GM12878 (cell line): ENCODE results near the gene GRK5. TPM values are rescaled to one million over a fixed set of nuclear protein-coding genes. Genes with fewer than 3 reads are reported as not detected.

Source experiments
- ATAC-seq: fragments of 200-7000 bp; cut with Tn5 transposase; 3 replicates; pipeline ENCODE4 v1.9.1; 2020; ENCODE audit warnings: mild to moderate bottlenecking, moderate library complexity
- BruUV-seq: library from RNA; stranded (reverse); fragments of 400-500 nt; replicated peaks from 2 replicates; lab custom pipeline; 2021; lab: Mats Ljungman, UMichigan
- CTCF ChIA-PET: fragments of 300-600 bp; sonication (Branson Sonifier 250); formaldehyde crosslinking; extraction: SDS; loops from one replicate; lab custom pipeline; 2021; ENCODE audit warnings: inconsistent platforms; lab: Yijun Ruan, JAX
- POLR2A ChIA-PET: fragments of 350-600 bp; formaldehyde crosslinking; extraction: SDS; loops from one replicate; lab custom pipeline; 2021; ENCODE audit warnings: inconsistent platforms; lab: Charles Lee
- RAD21 ChIA-PET: fragments of 300-600 bp; sonication (Branson Sonifier 250); formaldehyde crosslinking; loops from one replicate; lab custom pipeline; 2023; ENCODE audit warnings: antibody characterized with exemption; ENCODE audit not compliant: unreplicated experiment; lab: Charles Lee
- SMC1A ChIA-PET: fragments of 300-600 bp; sonication (Branson Sonifier 250); formaldehyde crosslinking; loops from one replicate; lab custom pipeline; 2023; ENCODE audit not compliant: unreplicated experiment, uncharacterized antibody; lab: Charles Lee
- DNase-seq: peaks from one replicate; pipeline ENCODE4 v3.0.0-alpha.2; 2011; ENCODE audit warnings: low read depth, low spot score
- FAIRE-seq: peaks from 3 replicates; lab custom pipeline; 2011; peaks lifted over from hg19 to GRCh38; lab: Jason Lieb, UNC
- H2AFZ ChIP-seq: 2 replicates; pipeline ENCODE4 v1.6.0; 2011; ENCODE audit warnings: low read depth, low read length, control low read depth; ENCODE audit not compliant: control insufficient read depth
- H3K27ac ChIP-seq: 2 replicates; pipeline ENCODE4 v1.5.1; 2011; ENCODE audit warnings: control low read depth; ENCODE audit not compliant: control insufficient read depth, insufficient read depth
- H3K27me3 ChIP-seq, 2 experiments: replicated peaks in 1 of 2; 2 replicates each; pipeline versions ENCODE4 v1.6.0 to v1.6.1; 2011; ENCODE audit warnings: low read length in 1 of 2; ENCODE audit not compliant: control insufficient read depth in 2 of 2, insufficient read depth in 2 of 2
- H3K36me3 ChIP-seq, 2 experiments: 2 replicates each; pipeline ENCODE4 v1.5.1; 2011; ENCODE audit warnings: low read length in 1 of 2; ENCODE audit not compliant: control insufficient read depth in 2 of 2, insufficient read depth in 2 of 2
- H3K4me1 ChIP-seq: 2 replicates; pipeline ENCODE4 v1.6.1; 2011; ENCODE audit warnings: mild to moderate bottlenecking, low read length, moderate library complexity, mixed read lengths; ENCODE audit not compliant: control insufficient read depth, insufficient read depth
- H3K4me2 ChIP-seq: 2 replicates; pipeline ENCODE4 v1.6.0; 2011; ENCODE audit warnings: control low read depth; ENCODE audit not compliant: control insufficient read depth, insufficient read depth
- H3K4me3 ChIP-seq: fragments of 200-600 bp; sonication (generic); 2 replicates; pipeline ENCODE4 v1.5.1; 2016
- H3K79me2 ChIP-seq: 2 replicates; pipeline ENCODE4 v1.6.0; 2011; ENCODE audit warnings: low read length; ENCODE audit not compliant: control insufficient read depth, insufficient read depth
- H3K9ac ChIP-seq: 2 replicates; pipeline ENCODE4 v1.8.0; 2011; ENCODE audit warnings: low read length, control low read depth, mixed read lengths; ENCODE audit not compliant: control insufficient read depth, insufficient read depth
- H3K9me3 ChIP-seq: replicated peaks from 3 replicates; pipeline ENCODE4 v1.5.1; 2011; ENCODE audit warnings: mild to moderate bottlenecking, low read length; ENCODE audit not compliant: control insufficient read depth, insufficient read depth
- H4K20me1 ChIP-seq: 2 replicates; pipeline ENCODE4 v1.6.0; 2011; ENCODE audit not compliant: control insufficient read depth, insufficient read depth
- ATF7 ChIP-seq: fragments of 450-650 bp; IDR thresholded peaks from 2 replicates; pipeline ENCODE4 v1.6.1; 2016; ENCODE audit warnings: low read depth, mild to moderate bottlenecking
- BCL3 ChIP-seq: IDR thresholded peaks from 2 replicates; pipeline ENCODE4 v1.6.1; 2011; ENCODE audit warnings: borderline replicate concordance, low read depth, mild to moderate bottlenecking, moderate library complexity, low read length; ENCODE audit not compliant: insufficient read depth, poor library complexity, severe bottlenecking
- CEBPZ ChIP-seq: fragments of 150-350 bp; IDR thresholded peaks from 2 replicates; pipeline ENCODE4 v1.6.1; 2016; ENCODE audit warnings: low read depth, low read length
- ETV6 ChIP-seq, 2 experiments: fragments of 450-650 bp in 1 of 2; IDR thresholded peaks in 1 of 2; conservative IDR thresholded peaks in 1 of 2; 2 replicates each; pipeline ENCODE4 v1.6.1; 2014; ENCODE audit warnings: antibody characterized with exemption in 1 of 2, borderline replicate concordance in 1 of 2, low read depth in 1 of 2, mild to moderate bottlenecking in 1 of 2, moderate library complexity in 1 of 2
- FOXK2 ChIP-seq: fragments of 450-650 bp; IDR thresholded peaks from 2 replicates; pipeline ENCODE4 v1.6.1; 2017; ENCODE audit warnings: mild to moderate bottlenecking, moderate library complexity
- GABPA ChIP-seq: IDR thresholded peaks from 2 replicates; pipeline ENCODE4 v1.6.1; 2014; ENCODE audit warnings: antibody characterized with exemption, low read depth, mild to moderate bottlenecking, inconsistent platforms
- JUND ChIP-seq: IDR thresholded peaks from 2 replicates; pipeline ENCODE4 v1.6.1; 2012; ENCODE audit warnings: low read depth, mild to moderate bottlenecking, low read length, improper control_type of control experiment, moderate library complexity
- NBN ChIP-seq: fragments of 450-650 bp; IDR thresholded peaks from 2 replicates; pipeline ENCODE4 v1.6.1; 2016
- NFIC ChIP-seq: IDR thresholded peaks from 2 replicates; pipeline ENCODE4 v1.6.1; 2012; ENCODE audit warnings: low read depth, mild to moderate bottlenecking, inconsistent platforms, low read length, moderate library complexity
- PAX5 ChIP-seq: IDR thresholded peaks from 2 replicates; pipeline ENCODE4 v1.6.1; 2011; ENCODE audit warnings: low read depth, low read length, borderline replicate concordance
- PKNOX1 ChIP-seq: fragments of 450-650 bp; IDR thresholded peaks from 2 replicates; pipeline ENCODE4 v1.6.1; 2016; ENCODE audit warnings: mild to moderate bottlenecking
- RAD21 ChIP-seq: IDR thresholded peaks from 2 replicates; pipeline ENCODE4 v1.6.1; 2011; ENCODE audit warnings: mild to moderate bottlenecking, low read depth, low read length, moderate library complexity; ENCODE audit not compliant: insufficient read depth
- RAD51 ChIP-seq: fragments of 450-650 bp; IDR thresholded peaks from 2 replicates; pipeline ENCODE4 v1.6.1; 2016; ENCODE audit warnings: moderate library complexity, mild to moderate bottlenecking, inconsistent platforms
- RELB ChIP-seq: fragments of 450-650 bp; IDR thresholded peaks from 2 replicates; pipeline ENCODE4 v1.6.1; 2017; ENCODE audit warnings: low read depth, mild to moderate bottlenecking, moderate library complexity
- SPI1 ChIP-seq: IDR thresholded peaks from 2 replicates; pipeline ENCODE4 v1.6.1; 2011; ENCODE audit warnings: low read depth, mild to moderate bottlenecking, low read length, moderate library complexity, borderline replicate concordance; ENCODE audit not compliant: insufficient read depth
- SUZ12 ChIP-seq: fragments of 200-600 bp; sonication (generic); IDR thresholded peaks from one replicate; pipeline ENCODE4 v1.6.1; 2018; ENCODE audit warnings: antibody characterized with exemption, mild to moderate bottlenecking; ENCODE audit not compliant: unreplicated experiment
- WGBS: methylation state at CpG from one replicate; pipeline ENCODE4 v1.1.6; 2016; ENCODE audit warnings: low lambda C conversion rate; ENCODE audit not compliant: insufficient replicate concordance, insufficient coverage; ENCODE audit errors: missing lambda C conversion rate; 5-methylcytosine and 5-hydroxymethylcytosine counted together
- in situ Hi-C: fragments of 300-500 bp; cut with MboI; formaldehyde crosslinking; loops from 9 replicates; pipeline ENCODE4 v1.14.3; 2018; ENCODE audit warnings: mixed read lengths
- intact Hi-C: fragments of 100-400 bp; cut with micrococcal nuclease; formaldehyde crosslinking; loops from one replicate; pipeline ENCODE4 v1.14.2; 2022; ENCODE audit not compliant: unreplicated experiment
- polyA plus RNA-seq, 11 experiments: library from polyadenylated mRNA; depleted of rRNA in 4 of 11; unstranded in 6 of 11; stranded (reverse) in 5 of 11; fragments of >200 nt; fragmentation: Nextera tagmentation in 4 of 11; fragmentation: Illumina TruSeq in 1 of 11; extraction: Ambion mirVana in 4 of 11; extraction: Trizol in 1 of 11; gene quantifications; 1 replicate in 1 of 11; 2 replicates in 10 of 11; pipeline versions ENCODE4 v1.2.1 to v1.2.3, GENCODE V29; 2011 to 2016; ENCODE audit warnings: inconsistent platforms in 2 of 11, missing spikeins in 2 of 11, low read depth in 1 of 11
- total RNA-seq, 4 experiments: library from RNA; depleted of rRNA in 3 of 4; stranded (reverse); fragments of >200 nt in 3 of 4; fragmentation: Illumina TruSeq in 1 of 4; extraction: Trizol in 1 of 4; gene quantifications; 2 replicates each; pipeline versions ENCODE4 v1.2.1 to v1.2.3, GENCODE V29; 2013 to 2021

GRK5 gene
- total and polyA plus RNA-seq, 10 of the 15 experiments (the other 5 are each of a cell fraction or from before 2014, with no cell fraction given) = 0.11 to 22.1 (median 10.0) TPM

GRCh38 chr10:119412244-119413092 lies 205.1 kb downstream of the GRK5 start:
- no peaks in the 10 kb centered on the region for H3K79me2 ChIP-seq
- H3K36me3 ChIP-seq = no peaks in the 10 kb centered on the region; a peak in 1 of 4 replicates
- no peak overlapping the region for H3K27ac ChIP-seq
- ATAC-seq (no peak), DNase-seq (no peak), FAIRE-seq (no peak)
- RAD21 ChIA-PET = no interaction called here
- no peak overlapping the region for H2AFZ ChIP-seq
- in situ Hi-C loops = no loop called here
- 93% methylated on average over 31 of the region's 31 CpGs for WGBS
- H3K4me2 ChIP-seq = no peak overlapping the region
- H4K20me1 ChIP-seq = peaks cover 3% of the 10 kb centered on the region; the same call in 1 of the 2 replicates
- intact Hi-C loops = no loop called here
- no peaks in the 10 kb centered on the region for H3K9me3 ChIP-seq
- no peaks in the 10 kb centered on the region for H3K27me3 ChIP-seq
- CTCF ChIA-PET = no interaction called here
- H3K4me3 ChIP-seq = no peak overlapping the region
- SMC1A ChIA-PET = no interaction called here
- POLR2A ChIA-PET = no interaction called here
- peaks cover 2% of the 10 kb centered on the region; the same call in 1 of the 2 replicates for H3K4me1 ChIP-seq
- BruUV-seq = no TSS peak
- H3K9ac ChIP-seq = no peak overlapping the region
- TF ChIP-seq ATF7 (no peak), RAD51 (no peak), ETV6 (conservative IDR thresholded peaks at IDR 0.05 in 1 of 2, IDR thresholded peaks at IDR 0.05 in 1 of 2; ENCODE audit: borderline replicate concordance in 1 of 2, low read depth in 1 of 2) (no peak), BCL3 (no peak), NFIC (no peak), NBN (no peak), CEBPZ (no peak), SPI1 (no peak), PAX5 (no peak), RELB (no peak), PKNOX1 (no peak), RAD21 (no peak), FOXK2 (no peak), SUZ12 (no peak), JUND (no peak), GABPA (no peak)
